Measurements from ENCODE around the gene RAB12. TPM values are rescaled to one million over a fixed set of nuclear protein-coding genes. Genes with fewer than 3 reads are reported as not detected.
A peak's percentile ranks its signal among the peaks of the same experiment; 100 is the strongest.
"Not testable (repeated sequence)": the region's sequence is repeated elsewhere in the genome, so short reads cannot be mapped to it uniquely, and the experiment has no call there.

Gene RAB12
- total RNA-seq, 1 experiment from 2014 or later, result 24.0 TPM

GRCh38 chr18:8622625-8623024, 13.4 kb downstream of the RAB12 start:
- peak; percentile 33 for DNase-seq
- not testable (repeated sequence) for H3K4me3 ChIP-seq (ENCODE audit: insufficient read depth, low read depth, low read length); H3K36me3 ChIP-seq (replicated peaks; ENCODE audit: control insufficient read depth, insufficient read depth, low read length); H3K27me3 ChIP-seq (ENCODE audit: control insufficient read depth, insufficient read depth, low read length)

GRCh38 chr18:8623549-8624106, 14.4 kb downstream of the RAB12 start:
- H3K27me3 ChIP-seq (ENCODE audit: control insufficient read depth, insufficient read depth, low read length), result no peaks in the 10 kb centered on the region
- no peak overlapping the region for H3K4me3 ChIP-seq (ENCODE audit: insufficient read depth, low read depth, low read length)
- H3K36me3 ChIP-seq (replicated peaks; ENCODE audit: control insufficient read depth, insufficient read depth, low read length), result peaks cover 3% of the 10 kb centered on the region
- DNase-seq, result peak; percentile 7

GRCh38 chr18:8625461-8626092, 16.3 kb downstream of the RAB12 start:
- H3K4me3 ChIP-seq (ENCODE audit: insufficient read depth, low read depth, low read length), result no peak overlapping the region
- peaks cover 3% of the 10 kb centered on the region for H3K36me3 ChIP-seq (replicated peaks; ENCODE audit: control insufficient read depth, insufficient read depth, low read length)
- no peaks in the 10 kb centered on the region for H3K27me3 ChIP-seq (ENCODE audit: control insufficient read depth, insufficient read depth, low read length)
- DNase-seq, result no peak

- no peak overlapping the region for H3K4me3 ChIP-seq (ENCODE audit: insufficient read depth, low read depth, low read length)
- no peaks in the 10 kb centered on the region for H3K27me3 ChIP-seq (ENCODE audit: control insufficient read depth, insufficient read depth, low read length)
- DNase-seq, result no peak
- H3K36me3 ChIP-seq (replicated peaks; ENCODE audit: control insufficient read depth, insufficient read depth, low read length), result peaks cover 5% of the 10 kb centered on the region
These were observed 17.3 kb downstream of the RAB12 start for GRCh38 chr18:8626414-8627106.

GRCh38 chr18:8627107-8627472, 17.9 kb downstream of the RAB12 start:
- no peak for DNase-seq
- Histone ChIP-seq H3K27me3 (ENCODE audit: control insufficient read depth, insufficient read depth, low read length) (no peaks in the 10 kb centered on the region), H3K36me3 (replicated peaks; ENCODE audit: control insufficient read depth, insufficient read depth, low read length) (peaks cover 5% of the 10 kb centered on the region), H3K4me3 (ENCODE audit: insufficient read depth, low read depth, low read length) (no peak overlapping the region)

GRCh38 chr18:8627540-8627939, 18.3 kb downstream of the RAB12 start:
- H3K36me3 ChIP-seq (replicated peaks; ENCODE audit: control insufficient read depth, insufficient read depth, low read length), result peaks cover 6% of the 10 kb centered on the region
- no peaks in the 10 kb centered on the region for H3K27me3 ChIP-seq (ENCODE audit: control insufficient read depth, insufficient read depth, low read length)
- DNase-seq, result no peak
- H3K4me3 ChIP-seq (ENCODE audit: insufficient read depth, low read depth, low read length), result no peak overlapping the region

GRCh38 chr18:8629602-8630001, 20.4 kb downstream of the RAB12 start:
- Histone ChIP-seq H3K36me3 (replicated peaks; ENCODE audit: control insufficient read depth, insufficient read depth, low read length) (peaks cover 19% of the 10 kb centered on the region), H3K27me3 (ENCODE audit: control insufficient read depth, insufficient read depth, low read length) (no peaks in the 10 kb centered on the region), H3K4me3 (ENCODE audit: insufficient read depth, low read depth, low read length) (no peak overlapping the region)
- DNase-seq, result no peak

GRCh38 chr18:8630546-8630945, 21.3 kb downstream of the RAB12 start:
- H3K4me3 ChIP-seq (ENCODE audit: insufficient read depth, low read depth, low read length), result no peak overlapping the region
- H3K36me3 ChIP-seq (replicated peaks; ENCODE audit: control insufficient read depth, insufficient read depth, low read length), result peaks cover 19% of the 10 kb centered on the region
- no peak for DNase-seq
- no peaks in the 10 kb centered on the region for H3K27me3 ChIP-seq (ENCODE audit: control insufficient read depth, insufficient read depth, low read length)

- Histone ChIP-seq H3K4me3 (ENCODE audit: insufficient read depth, low read depth, low read length) (no peak overlapping the region), H3K36me3 (replicated peaks; ENCODE audit: control insufficient read depth, insufficient read depth, low read length) (peaks cover 21% of the 10 kb centered on the region), H3K27me3 (ENCODE audit: control insufficient read depth, insufficient read depth, low read length) (no peaks in the 10 kb centered on the region)
- DNase-seq, result no peak
These were observed 22.0 kb downstream of the RAB12 start for GRCh38 chr18:8631265-8631664.

GRCh38 chr18:8632386-8632785, 23.1 kb downstream of the RAB12 start:
- H3K27me3 ChIP-seq (ENCODE audit: control insufficient read depth, insufficient read depth, low read length), result no peaks in the 10 kb centered on the region
- DNase-seq, result no peak

GRCh38 chr18:8634508-8634907, 25.3 kb downstream of the RAB12 start:
- Histone ChIP-seq H3K27me3 (ENCODE audit: control insufficient read depth, insufficient read depth, low read length) (no peaks in the 10 kb centered on the region), H3K4me3 (ENCODE audit: insufficient read depth, low read depth, low read length) (no peak overlapping the region), H3K36me3 (replicated peaks; ENCODE audit: control insufficient read depth, insufficient read depth, low read length) (peaks cover 31% of the 10 kb centered on the region)
- DNase-seq, result no peak

More at GRCh38 chr18:8632386-8632785, 23.1 kb downstream of the RAB12 start:
- Histone ChIP-seq H3K4me3 (ENCODE audit: insufficient read depth, low read depth, low read length) (no peak overlapping the region), H3K36me3 (replicated peaks; ENCODE audit: control insufficient read depth, insufficient read depth, low read length) (peaks cover 26% of the 10 kb centered on the region)

- Histone ChIP-seq H3K4me3 (ENCODE audit: insufficient read depth, low read depth, low read length) (no peak overlapping the region), H3K36me3 (replicated peaks; ENCODE audit: control insufficient read depth, insufficient read depth, low read length) (peaks cover 34% of the 10 kb centered on the region), H3K27me3 (ENCODE audit: control insufficient read depth, insufficient read depth, low read length) (no peaks in the 10 kb centered on the region)
- no peak for DNase-seq
These were observed 25.9 kb downstream of the RAB12 start for GRCh38 chr18:8635087-8635486.

GRCh38 chr18:8639762-8640161, 30.5 kb downstream of the RAB12 start:
- no peaks in the 10 kb centered on the region for H3K27me3 ChIP-seq (ENCODE audit: control insufficient read depth, insufficient read depth, low read length)
- no peak overlapping the region for H3K4me3 ChIP-seq (ENCODE audit: insufficient read depth, low read depth, low read length)
- DNase-seq, result no peak
- peaks cover 18% of the 10 kb centered on the region for H3K36me3 ChIP-seq (replicated peaks; ENCODE audit: control insufficient read depth, insufficient read depth, low read length)

GRCh38 chr18:8643326-8643878, 34.2 kb downstream of the RAB12 start:
- Histone ChIP-seq H3K27me3 (ENCODE audit: control insufficient read depth, insufficient read depth, low read length) (no peaks in the 10 kb centered on the region), H3K36me3 (replicated peaks; ENCODE audit: control insufficient read depth, insufficient read depth, low read length) (peaks cover 4% of the 10 kb centered on the region), H3K4me3 (ENCODE audit: insufficient read depth, low read depth, low read length) (no peak overlapping the region)
- DNase-seq, result no peak

- H3K4me3 ChIP-seq (ENCODE audit: insufficient read depth, low read depth, low read length); H3K36me3 ChIP-seq (replicated peaks; ENCODE audit: control insufficient read depth, insufficient read depth, low read length); DNase-seq; H3K27me3 ChIP-seq (ENCODE audit: control insufficient read depth, insufficient read depth, low read length): not testable (repeated sequence)
These were observed 38.1 kb downstream of the RAB12 start for GRCh38 chr18:8647359-8647758.

Data from H7 (cell line).